DOHH2 (cell line): ENCODE data around the gene TAF4.

ENCODE experiments used
- CTCF ChIP-seq: fragments of 200-600 bp; sonication (generic); IDR thresholded peaks from one replicate; pipeline ENCODE4 v1.5.1; 2014; ENCODE audit warnings: antibody characterized with exemption, mild to moderate bottlenecking, low read depth, low read length; ENCODE audit not compliant: poor library complexity, severe bottlenecking
- EZH2phosphoT487 ChIP-seq: fragments of 200-600 bp; sonication (generic); IDR thresholded peaks from 2 replicates; pipeline ENCODE4 v1.6.1; 2017; ENCODE audit warnings: borderline replicate concordance, mild to moderate bottlenecking, antibody characterized with exemption, low read length, moderate library complexity, mixed read lengths

DNA sequence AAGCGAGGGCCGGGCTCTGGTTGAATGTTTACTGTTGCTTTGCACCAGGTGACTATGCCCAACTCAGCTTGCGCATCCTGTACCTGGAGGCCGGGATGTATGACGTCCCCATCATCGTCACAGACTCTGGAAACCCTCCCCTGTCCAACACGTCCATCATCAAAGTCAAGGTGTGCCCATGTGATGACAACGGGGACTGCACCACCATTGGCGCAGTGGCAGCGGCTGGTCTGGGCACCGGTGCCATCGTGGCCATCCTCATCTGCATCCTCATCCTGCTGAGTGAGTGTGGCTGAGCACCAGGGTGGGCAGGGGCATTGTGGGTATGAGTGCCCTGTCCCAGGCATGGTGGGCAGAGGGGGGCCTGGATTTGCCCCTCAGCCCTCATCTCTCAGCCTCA, 136.1 kb downstream of the TAF4 start:
- TF ChIP-seq CTCF: no peak
- no peak for TF ChIP-seq EZH2phosphoT487
